GM13977 (cell line): ENCODE results near the gene SLC25A10.

ENCODE experiments used
- DNase-seq: peaks from one replicate; pipeline ENCODE4 v3.0.0; 2012; ENCODE audit warnings: low spot score
- in situ Hi-C: fragments of 300-500 bp; cut with MboI; formaldehyde crosslinking; loops from one replicate; pipeline ENCODE4 v1.12.0; 2022; ENCODE audit warnings: low sequenced_read_pairs, low pct_unique_long_range_greater_than_20kb, mixed read lengths, inconsistent platforms; ENCODE audit not compliant: unreplicated experiment
- TF ChIP-seq, protein P1 (sequence below): IDR thresholded peaks from 2 replicates; pipeline ENCODE4 v1.5.1; 2012; ENCODE audit warnings: mild to moderate bottlenecking, control low read depth; ENCODE audit not compliant: insufficient read depth; ENCODE audit errors: extremely low read depth, missing control alignments

The SLC25A10 gene

DNA sequence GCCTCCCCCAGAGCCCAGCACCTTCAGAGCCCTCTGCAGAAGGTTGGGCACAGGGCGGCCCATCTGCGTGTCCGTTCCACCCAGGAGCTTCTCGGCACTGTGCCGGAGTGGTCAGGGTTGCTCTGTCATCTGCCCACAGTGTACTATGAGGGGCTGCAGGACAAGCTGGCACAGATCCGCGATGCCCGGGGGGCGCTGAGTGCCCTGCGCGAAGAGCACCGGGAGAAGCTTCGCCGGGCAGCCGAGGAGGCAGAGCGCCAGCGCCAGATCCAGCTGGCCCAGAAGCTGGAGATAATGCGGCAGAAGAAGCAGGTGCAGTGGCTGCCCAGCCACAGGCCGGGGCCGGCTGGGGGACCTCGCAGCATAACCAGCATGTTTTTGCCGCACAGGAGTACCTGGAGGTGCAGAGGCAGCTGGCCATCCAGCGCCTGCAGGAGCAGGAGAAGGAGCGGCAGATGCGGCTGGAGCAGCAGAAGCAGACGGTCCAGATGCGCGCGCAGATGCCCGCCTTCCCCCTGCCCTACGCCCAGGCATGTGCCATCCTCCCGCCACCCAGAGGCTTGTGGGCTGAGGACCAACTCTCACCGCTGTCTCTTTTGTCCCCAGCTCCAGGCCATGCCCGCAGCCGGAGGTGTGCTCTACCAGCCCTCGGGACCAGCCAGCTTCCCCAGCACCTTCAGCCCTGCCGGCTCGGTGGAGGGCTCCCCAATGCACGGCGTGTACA, 15.7 kb upstream of the SLC25A10 start:
- DNase-seq: no peak
- in situ Hi-C loops: no loop called here

DNA sequence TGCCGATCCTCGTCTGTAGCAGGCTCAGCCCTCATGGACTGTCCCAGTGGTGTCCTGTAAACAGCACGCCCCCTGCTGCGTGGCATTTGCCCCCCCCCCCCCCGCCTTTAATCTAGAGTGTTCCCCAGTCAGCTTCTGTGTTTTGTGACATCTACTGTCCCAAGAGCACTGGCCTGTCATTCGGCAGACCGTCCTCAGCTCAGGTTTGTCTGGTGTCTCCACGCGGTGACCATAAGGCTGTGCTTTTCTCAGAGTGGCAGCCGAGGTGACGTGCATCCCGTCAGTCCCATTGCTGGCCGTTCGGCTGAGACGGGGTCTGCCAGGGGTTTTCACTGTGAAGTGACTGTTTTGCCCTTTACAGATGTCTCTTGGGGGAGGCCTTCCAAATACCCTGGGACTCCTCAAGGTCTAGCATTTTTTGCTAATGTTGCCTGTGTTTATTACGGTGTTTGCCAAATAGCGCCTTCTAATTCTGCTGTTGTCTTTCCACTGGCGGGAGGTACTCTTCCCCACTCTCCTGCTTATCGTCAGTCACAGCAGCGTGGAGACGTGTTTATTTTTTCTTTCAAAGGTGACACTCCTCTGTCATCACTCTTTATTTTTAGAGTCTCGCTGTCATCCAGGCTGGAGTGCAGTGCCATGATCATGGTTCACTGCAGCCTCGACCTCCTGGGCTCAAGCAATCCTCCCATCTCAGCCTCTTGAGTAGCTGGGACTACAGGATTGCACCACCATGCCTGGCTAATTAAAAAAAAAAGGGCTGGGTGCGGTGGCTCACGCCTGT, 14.6 kb upstream of the SLC25A10 start:
- no peak for DNase-seq
- in situ Hi-C loops: no loop called here
- TF ChIP-seq, protein P1, sequence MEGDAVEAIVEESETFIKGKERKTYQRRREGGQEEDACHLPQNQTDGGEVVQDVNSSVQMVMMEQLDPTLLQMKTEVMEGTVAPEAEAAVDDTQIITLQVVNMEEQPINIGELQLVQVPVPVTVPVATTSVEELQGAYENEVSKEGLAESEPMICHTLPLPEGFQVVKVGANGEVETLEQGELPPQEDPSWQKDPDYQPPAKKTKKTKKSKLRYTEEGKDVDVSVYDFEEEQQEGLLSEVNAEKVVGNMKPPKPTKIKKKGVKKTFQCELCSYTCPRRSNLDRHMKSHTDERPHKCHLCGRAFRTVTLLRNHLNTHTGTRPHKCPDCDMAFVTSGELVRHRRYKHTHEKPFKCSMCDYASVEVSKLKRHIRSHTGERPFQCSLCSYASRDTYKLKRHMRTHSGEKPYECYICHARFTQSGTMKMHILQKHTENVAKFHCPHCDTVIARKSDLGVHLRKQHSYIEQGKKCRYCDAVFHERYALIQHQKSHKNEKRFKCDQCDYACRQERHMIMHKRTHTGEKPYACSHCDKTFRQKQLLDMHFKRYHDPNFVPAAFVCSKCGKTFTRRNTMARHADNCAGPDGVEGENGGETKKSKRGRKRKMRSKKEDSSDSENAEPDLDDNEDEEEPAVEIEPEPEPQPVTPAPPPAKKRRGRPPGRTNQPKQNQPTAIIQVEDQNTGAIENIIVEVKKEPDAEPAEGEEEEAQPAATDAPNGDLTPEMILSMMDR: no peak

More for the DNA sequence above, 15.7 kb upstream of the SLC25A10 start:
- TF ChIP-seq, protein P1: no peak

DNA sequence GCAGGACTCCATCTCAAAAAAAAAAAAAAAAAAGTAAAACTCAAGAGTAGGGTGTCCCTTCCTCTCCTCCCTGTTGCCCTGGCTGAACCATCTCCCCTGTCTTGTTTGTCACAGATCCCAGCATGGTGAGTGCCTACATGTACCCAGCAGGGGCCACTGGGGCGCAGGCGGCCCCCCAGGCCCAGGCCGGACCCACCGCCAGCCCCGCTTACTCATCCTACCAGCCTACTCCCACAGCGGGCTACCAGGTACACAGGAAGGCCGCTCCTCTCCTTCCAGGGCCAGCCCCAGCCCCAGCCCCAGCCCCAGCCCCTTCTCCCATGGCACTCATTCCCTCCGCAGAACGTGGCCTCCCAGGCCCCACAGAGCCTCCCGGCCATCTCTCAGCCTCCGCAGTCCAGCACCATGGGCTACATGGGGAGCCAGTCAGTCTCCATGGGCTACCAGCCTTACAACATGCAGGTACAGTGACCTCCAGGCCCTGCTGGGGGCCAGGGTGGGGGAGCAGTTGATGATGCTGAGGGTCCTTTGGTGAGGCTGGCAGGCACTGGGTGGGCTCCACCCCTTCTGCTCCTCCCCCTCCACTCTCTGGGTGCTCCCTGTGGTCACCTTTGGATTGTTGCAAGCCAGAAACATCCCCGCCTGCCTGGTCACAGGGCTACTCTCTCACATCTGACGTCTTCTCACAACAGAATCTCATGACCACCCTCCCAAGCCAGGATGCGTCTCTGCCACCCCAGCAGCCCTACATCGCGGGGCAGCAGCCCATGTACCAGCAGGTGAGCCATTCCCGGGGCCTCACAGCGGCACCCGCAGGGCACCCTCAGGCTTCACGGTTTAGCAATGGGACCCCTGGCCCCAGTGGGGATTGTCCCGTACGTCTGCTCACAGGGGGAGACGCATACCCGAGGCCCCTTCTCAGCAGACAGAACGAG, 11.5 kb upstream of the SLC25A10 start:
- TF ChIP-seq, protein P1: no peak
- in situ Hi-C loops: no loop called here
- DNase-seq: no peak

DNA sequence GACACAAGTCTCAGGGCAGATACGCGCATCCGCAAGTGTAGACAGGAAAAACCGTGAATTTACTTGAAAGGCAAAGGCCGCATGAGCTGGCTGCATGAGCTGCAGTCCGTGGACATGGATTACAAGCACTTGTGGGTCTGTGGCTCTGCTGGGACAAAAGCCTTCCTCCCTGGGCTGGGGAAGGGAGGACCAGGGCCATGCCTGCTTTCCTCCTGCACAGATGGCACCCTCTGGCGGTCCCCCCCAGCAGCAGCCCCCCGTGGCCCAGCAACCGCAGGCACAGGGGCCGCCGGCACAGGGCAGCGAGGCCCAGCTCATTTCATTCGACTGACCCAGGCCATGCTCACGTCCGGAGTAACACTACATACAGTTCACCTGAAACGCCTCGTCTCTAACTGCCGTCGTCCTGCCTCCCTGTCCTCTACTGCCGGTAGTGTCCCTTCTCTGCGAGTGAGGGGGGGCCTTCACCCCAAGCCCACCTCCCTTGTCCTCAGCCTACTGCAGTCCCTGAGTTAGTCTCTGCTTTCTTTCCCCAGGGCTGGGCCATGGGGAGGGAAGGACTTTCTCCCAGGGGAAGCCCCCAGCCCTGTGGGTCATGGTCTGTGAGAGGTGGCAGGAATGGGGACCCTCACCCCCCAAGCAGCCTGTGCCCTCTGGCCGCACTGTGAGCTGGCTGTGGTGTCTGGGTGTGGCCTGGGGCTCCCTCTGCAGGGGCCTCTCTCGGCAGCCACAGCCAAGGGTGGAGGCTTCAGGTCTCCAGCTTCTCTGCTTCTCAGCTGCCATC, 10.6 kb upstream of the SLC25A10 start:
- in situ Hi-C loops: no loop called here
- DNase-seq: no peak
- TF ChIP-seq, protein P1: peak; percentile 30

DNA sequence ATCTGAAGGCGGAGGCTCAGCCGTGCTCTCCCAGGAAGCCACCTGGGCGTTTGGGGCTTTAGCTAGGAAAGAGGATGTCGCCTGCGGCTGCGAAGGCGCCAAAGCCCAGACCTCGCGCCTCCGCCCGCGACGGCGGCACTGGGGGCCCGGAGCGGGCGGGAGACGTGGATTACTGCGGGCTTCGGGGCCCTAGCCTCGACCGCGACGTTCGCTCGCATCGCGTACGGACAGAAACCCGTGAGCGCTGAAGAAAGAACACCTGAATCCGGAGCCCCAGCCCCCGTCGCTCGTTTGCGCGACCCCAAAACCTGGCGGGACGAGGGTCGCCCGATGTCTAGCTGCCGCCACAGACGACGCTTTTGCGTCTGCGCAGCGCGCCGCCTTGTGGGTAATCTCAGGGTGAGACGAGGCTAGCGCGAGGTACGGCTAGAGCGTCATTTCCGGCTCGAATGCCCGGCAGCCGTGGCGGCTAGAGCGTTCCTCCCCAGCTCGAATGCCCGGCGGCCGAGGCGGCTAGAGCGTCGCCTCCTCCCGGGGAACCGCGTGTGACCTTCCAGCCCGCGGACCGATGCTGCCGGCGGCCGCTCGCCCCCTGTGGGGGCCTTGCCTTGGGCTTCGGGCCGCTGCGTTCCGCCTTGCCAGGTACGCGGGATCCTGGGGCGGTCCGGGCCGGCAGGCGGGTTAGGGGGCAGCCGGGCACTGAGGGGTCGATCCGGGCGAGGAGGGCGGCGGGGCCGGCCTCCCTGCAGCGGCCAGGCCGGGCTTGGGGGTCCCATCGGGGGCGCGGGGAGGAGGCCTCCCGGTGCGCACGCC, 8.9 kb upstream of the SLC25A10 start, which contains the start of gene MRPL12:
TSS of gene MRPL12 (plus strand) at position 434 of the 813 bp plus-strand sequence. CDS start at position 569, 135 bp downstream.
- TF ChIP-seq, protein P1: no peak
- in situ Hi-C loops: no loop called here
- peak; percentile 99 for DNase-seq
